ENCODE data around the gene PRMT1.

DNA sequence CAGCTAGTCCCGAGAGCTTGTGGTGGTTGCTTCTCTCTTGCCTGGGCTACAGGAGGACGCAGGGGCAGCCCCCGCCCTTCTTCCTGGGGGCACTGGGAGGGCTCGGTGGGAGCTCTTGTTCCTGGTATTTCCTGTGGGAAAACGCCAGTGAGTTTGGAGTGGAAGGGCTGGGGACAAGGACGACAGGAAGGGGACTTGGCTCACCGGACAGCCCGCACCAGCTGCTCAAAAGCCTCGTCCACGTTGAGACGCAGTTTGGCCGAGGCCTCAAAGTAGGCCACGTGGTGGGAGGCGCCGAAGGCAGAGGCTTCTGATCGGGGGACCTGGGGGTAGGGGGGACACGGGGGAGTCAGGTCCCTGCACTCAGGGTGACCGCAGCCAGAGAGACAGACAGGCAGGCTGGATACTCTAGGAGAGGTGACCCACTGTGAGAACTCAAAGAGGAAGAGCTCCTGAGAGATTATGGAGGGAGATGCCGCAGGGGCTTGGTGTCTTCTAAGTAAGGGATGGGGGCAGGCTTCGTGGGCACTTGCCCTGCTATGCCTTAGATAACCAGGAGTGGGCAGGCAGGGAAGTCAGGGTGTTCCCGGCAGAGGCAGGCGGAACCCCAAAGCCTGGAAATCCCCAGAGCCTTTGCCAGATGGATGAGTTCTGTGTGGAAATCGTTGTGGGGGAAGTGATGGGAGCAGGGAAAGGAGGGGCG is 41.4 kb upstream of the PRMT1 start:
- TF ChIP-seq, protein P1, sequence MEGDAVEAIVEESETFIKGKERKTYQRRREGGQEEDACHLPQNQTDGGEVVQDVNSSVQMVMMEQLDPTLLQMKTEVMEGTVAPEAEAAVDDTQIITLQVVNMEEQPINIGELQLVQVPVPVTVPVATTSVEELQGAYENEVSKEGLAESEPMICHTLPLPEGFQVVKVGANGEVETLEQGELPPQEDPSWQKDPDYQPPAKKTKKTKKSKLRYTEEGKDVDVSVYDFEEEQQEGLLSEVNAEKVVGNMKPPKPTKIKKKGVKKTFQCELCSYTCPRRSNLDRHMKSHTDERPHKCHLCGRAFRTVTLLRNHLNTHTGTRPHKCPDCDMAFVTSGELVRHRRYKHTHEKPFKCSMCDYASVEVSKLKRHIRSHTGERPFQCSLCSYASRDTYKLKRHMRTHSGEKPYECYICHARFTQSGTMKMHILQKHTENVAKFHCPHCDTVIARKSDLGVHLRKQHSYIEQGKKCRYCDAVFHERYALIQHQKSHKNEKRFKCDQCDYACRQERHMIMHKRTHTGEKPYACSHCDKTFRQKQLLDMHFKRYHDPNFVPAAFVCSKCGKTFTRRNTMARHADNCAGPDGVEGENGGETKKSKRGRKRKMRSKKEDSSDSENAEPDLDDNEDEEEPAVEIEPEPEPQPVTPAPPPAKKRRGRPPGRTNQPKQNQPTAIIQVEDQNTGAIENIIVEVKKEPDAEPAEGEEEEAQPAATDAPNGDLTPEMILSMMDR (IDR thresholded peaks at IDR 0.05), result no peak
- no peak for TF ChIP-seq POLR2A (IDR thresholded peaks at IDR 0.05)

All from Peyer's patch (tissue), 4 donors.